Activated CD8-positive, alpha-beta memory T cell treated with anti-CD3 and anti-CD28 coated beads, Interleukin-2, amount 50 U/mL, for 4 hours (primary cell): ENCODE results near the gene GDF10.

ENCODE experiments used
- DNase-seq: peaks from one replicate; pipeline ENCODE4 v3.0.0-alpha.2; 2020

GDF10 gene

GRCh38 chr10:47337310-47337709 is 37.3 kb downstream of the GDF10 start:
- no peak for DNase-seq

GRCh38 chr10:47339186-47339735 is 39.3 kb downstream of the GDF10 start:
- DNase-seq, result no peak

- DNase-seq, result no peak
Measured at GRCh38 chr10:47339759-47340607, 40.0 kb downstream of the GDF10 start.

GRCh38 chr10:47340608-47341170 is 40.7 kb downstream of the GDF10 start:
- peak; percentile 76 for DNase-seq

GRCh38 chr10:47344996-47345870 is 45.2 kb downstream of the GDF10 start:
- DNase-seq, result no peak

GRCh38 chr10:47346581-47347302 is 46.7 kb downstream of the GDF10 start:
- DNase-seq, result no peak

GRCh38 chr10:47347303-47347675 is 47.3 kb downstream of the GDF10 start:
- DNase-seq, result no peak

GRCh38 chr10:47348138-47348651 is 48.2 kb downstream of the GDF10 start, which contains the start of gene RBP3:
Gene RBP3, plus strand, starts transcription at chr10:47348363. Its CDS starts 122 bp downstream, at chr10:47348485.
- DNase-seq, result no peak

- no peak for DNase-seq
Measured at GRCh38 chr10:47348661-47349470, 48.9 kb downstream of the GDF10 start.

- DNase-seq, result no peak
Measured at GRCh38 chr10:47349516-47349915, 49.5 kb downstream of the GDF10 start.

GRCh38 chr10:47349941-47350371 is 50.0 kb downstream of the GDF10 start:
- DNase-seq, result no peak

GRCh38 chr10:47350671-47351640 is 51.0 kb downstream of the GDF10 start:
- no peak for DNase-seq

GRCh38 chr10:47351899-47352815 is 52.2 kb downstream of the GDF10 start:
- DNase-seq, result no peak

GRCh38 chr10:47353351-47353750 is 53.4 kb downstream of the GDF10 start:
- DNase-seq, result no peak

GRCh38 chr10:47354165-47354564 is 54.2 kb downstream of the GDF10 start:
- no peak for DNase-seq

- no peak for DNase-seq
Measured at GRCh38 chr10:47354900-47355299, 54.9 kb downstream of the GDF10 start.

GRCh38 chr10:47356708-47357107 is 56.7 kb downstream of the GDF10 start:
- no peak for DNase-seq

GRCh38 chr10:47357131-47357582 is 57.2 kb downstream of the GDF10 start:
- no peak for DNase-seq

- no peak for DNase-seq
Measured at GRCh38 chr10:47357911-47358310, 57.9 kb downstream of the GDF10 start.
